ENCODE data around the gene LPCAT2. TPM values are rescaled to one million over a fixed set of nuclear protein-coding genes. Genes with fewer than 3 reads are reported as not detected.

The LPCAT2 gene
- total and polyA plus RNA-seq, 2 of the 13 experiments (the other 11 are each of a cell fraction or from before 2014, with no cell fraction given): 9.9 to 17.6 TPM

DNA sequence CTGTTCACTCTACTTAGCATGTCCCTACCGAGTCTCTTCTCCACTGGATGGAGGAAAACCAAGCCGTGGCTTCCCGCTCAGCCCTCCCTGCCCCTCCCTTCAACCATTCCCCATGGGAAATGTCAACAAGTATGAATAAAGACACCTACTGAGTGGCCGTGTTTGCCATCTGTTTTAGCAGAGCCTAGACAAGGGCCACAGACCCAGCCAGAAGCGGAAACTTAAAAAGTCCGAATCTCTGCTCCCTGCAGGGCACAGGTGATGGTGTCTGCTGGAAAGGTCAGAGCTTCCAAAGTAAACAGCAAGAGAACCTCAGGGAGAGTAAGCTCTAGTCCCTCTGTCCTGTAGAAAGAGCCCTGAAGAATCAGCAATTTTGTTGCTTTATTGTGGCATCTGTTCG is 2.8 kb upstream of the LPCAT2 start (continued):
- TF ChIP-seq BCL6 (CRISPR knock-in tag; IDR thresholded peaks at IDR 0.05): peak; percentile 77
- TF ChIP-seq HDAC1 (CRISPR knock-in tag; IDR thresholded peaks at IDR 0.05): 0 out of 2 replicates have a peak, but pooled peaks have one; percentile 24
- 0 out of 2 replicates have a peak, but pooled peaks have one; percentile 32 for TF ChIP-seq PHF21A (CRISPR knock-in tag; IDR thresholded peaks at IDR 0.05)
- peak; percentile 78; the same call in 1 of the 2 replicates for TF ChIP-seq HMG20A (CRISPR knock-in tag; IDR thresholded peaks at IDR 0.05; ENCODE audit: borderline replicate concordance)
- TF ChIP-seq SAP130 (CRISPR knock-in tag; IDR thresholded peaks at IDR 0.05; ENCODE audit: low read depth): 0 out of 2 replicates have a peak, but pooled peaks have one; percentile 27
- TF ChIP-seq, protein P1, sequence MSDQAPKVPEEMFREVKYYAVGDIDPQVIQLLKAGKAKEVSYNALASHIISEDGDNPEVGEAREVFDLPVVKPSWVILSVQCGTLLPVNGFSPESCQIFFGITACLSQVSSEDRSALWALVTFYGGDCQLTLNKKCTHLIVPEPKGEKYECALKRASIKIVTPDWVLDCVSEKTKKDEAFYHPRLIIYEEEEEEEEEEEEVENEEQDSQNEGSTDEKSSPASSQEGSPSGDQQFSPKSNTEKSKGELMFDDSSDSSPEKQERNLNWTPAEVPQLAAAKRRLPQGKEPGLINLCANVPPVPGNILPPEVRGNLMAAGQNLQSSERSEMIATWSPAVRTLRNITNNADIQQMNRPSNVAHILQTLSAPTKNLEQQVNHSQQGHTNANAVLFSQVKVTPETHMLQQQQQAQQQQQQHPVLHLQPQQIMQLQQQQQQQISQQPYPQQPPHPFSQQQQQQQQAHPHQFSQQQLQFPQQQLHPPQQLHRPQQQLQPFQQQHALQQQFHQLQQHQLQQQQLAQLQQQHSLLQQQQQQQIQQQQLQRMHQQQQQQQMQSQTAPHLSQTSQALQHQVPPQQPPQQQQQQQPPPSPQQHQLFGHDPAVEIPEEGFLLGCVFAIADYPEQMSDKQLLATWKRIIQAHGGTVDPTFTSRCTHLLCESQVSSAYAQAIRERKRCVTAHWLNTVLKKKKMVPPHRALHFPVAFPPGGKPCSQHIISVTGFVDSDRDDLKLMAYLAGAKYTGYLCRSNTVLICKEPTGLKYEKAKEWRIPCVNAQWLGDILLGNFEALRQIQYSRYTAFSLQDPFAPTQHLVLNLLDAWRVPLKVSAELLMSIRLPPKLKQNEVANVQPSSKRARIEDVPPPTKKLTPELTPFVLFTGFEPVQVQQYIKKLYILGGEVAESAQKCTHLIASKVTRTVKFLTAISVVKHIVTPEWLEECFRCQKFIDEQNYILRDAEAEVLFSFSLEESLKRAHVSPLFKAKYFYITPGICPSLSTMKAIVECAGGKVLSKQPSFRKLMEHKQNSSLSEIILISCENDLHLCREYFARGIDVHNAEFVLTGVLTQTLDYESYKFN (CRISPR knock-in tag; conservative IDR thresholded peaks at IDR 0.05): 0 out of 2 replicates have a peak, but pooled peaks have one; percentile 21
- no peak for TF ChIP-seq FOXA1 (IDR thresholded peaks at IDR 0.05)
- TF ChIP-seq FOXA1 (CRISPR knock-in tag; IDR thresholded peaks at IDR 0.05): peak; percentile 90
- no peak for TF ChIP-seq SOX6 (IDR thresholded peaks at IDR 0.05)
- no peak for TF ChIP-seq SOX6 (CRISPR knock-in tag; IDR thresholded peaks at IDR 0.05)
- no peak for TF ChIP-seq SOX13 (IDR thresholded peaks at IDR 0.05)
- TF ChIP-seq SOX13 (CRISPR knock-in tag; conservative IDR thresholded peaks at IDR 0.05 in 1 of 2, IDR thresholded peaks at IDR 0.05 in 1 of 2): peak in 1 of 2 experiments; percentile 49; a peak in 1 of 4 replicates
- no peak for TF ChIP-seq MED1 (CRISPR knock-in tag; IDR thresholded peaks at IDR 0.05)
- TF ChIP-seq SMARCC2 (IDR thresholded peaks at IDR 0.05): no peak

All from HepG2 (cell line).